Skin of body (tissue), 2 donors: ENCODE results near the gene DYNLT4. TPM values are rescaled to one million over a fixed set of nuclear protein-coding genes. Genes with fewer than 3 reads are reported as not detected.

Experiments
- DNase-seq: peaks from one replicate; lab custom pipeline; 2025; lab: John Stamatoyannopoulos, UW
- total RNA-seq: library from RNA; depleted of rRNA; stranded (reverse); fragments of >200 nt; gene quantifications from one replicate; pipeline ENCODE4 v1.2.3, GENCODE V29; 2014

Gene DYNLT4
- total RNA-seq, 1 donor from 2014 or later, result not detected

GRCh38 chr1:44790968-44791801 lies 16.0 kb downstream of the DYNLT4 start:
- no peak for DNase-seq

GRCh38 chr1:44788120-44788860 lies 18.9 kb downstream of the DYNLT4 start, which contains the start of gene BEST4:
Gene BEST4, minus strand, starts transcription at chr1:44788170. Its CDS starts 465 bp downstream, at chr1:44787705.
- no peak for DNase-seq

- no peak for DNase-seq
Observed at GRCh38 chr1:44787506-44787905, 19.6 kb downstream of the DYNLT4 start.

GRCh38 chr1:44786841-44787426 lies 20.2 kb downstream of the DYNLT4 start:
- no peak for DNase-seq

GRCh38 chr1:44786138-44786840 lies 20.9 kb downstream of the DYNLT4 start:
- peak; percentile 61 for DNase-seq

GRCh38 chr1:44785501-44786137 lies 21.5 kb downstream of the DYNLT4 start:
- no peak for DNase-seq

- DNase-seq, result no peak
Observed at GRCh38 chr1:44785029-44785380, 22.1 kb downstream of the DYNLT4 start.

- no peak for DNase-seq
Observed at GRCh38 chr1:44784094-44785028, 22.8 kb downstream of the DYNLT4 start.

- DNase-seq, result no peak
Observed at GRCh38 chr1:44783697-44784093, 23.5 kb downstream of the DYNLT4 start.

GRCh38 chr1:44780583-44781121 lies 26.5 kb downstream of the DYNLT4 start:
- DNase-seq, result no peak

GRCh38 chr1:44778705-44779576 lies 28.2 kb downstream of the DYNLT4 start:
- DNase-seq, result no peak

- no peak for DNase-seq
Observed at GRCh38 chr1:44777969-44778635, 29.0 kb downstream of the DYNLT4 start.

GRCh38 chr1:44777547-44777946 lies 29.6 kb downstream of the DYNLT4 start:
- DNase-seq, result no peak

- DNase-seq, result no peak
Observed at GRCh38 chr1:44776730-44777068, 30.5 kb downstream of the DYNLT4 start.

- no peak for DNase-seq
Observed at GRCh38 chr1:44775930-44776729, 31.0 kb downstream of the DYNLT4 start.

GRCh38 chr1:44775078-44775929 lies 31.8 kb downstream of the DYNLT4 start, which contains the start of gene RPS8:
Gene RPS8, plus strand, starts transcription at chr1:44775540. Its CDS starts 57 bp downstream, at chr1:44775597.
- DNase-seq, result peak; percentile 95
